HCT116 (cell line): Measurements from ENCODE around the gene TCP11L2. TPM values are rescaled to one million over a fixed set of nuclear protein-coding genes. Genes with fewer than 3 reads are reported as not detected.

Experiments used
- ATAC-seq: fragments of 200-7000 bp; cut with Tn5 transposase; 2 replicates; pipeline ENCODE4 v1.9.1; 2020; ENCODE audit warnings: mild to moderate bottlenecking, moderate library complexity
- BruUV-seq: library from RNA; stranded (reverse); fragments of 400-500 nt; replicated peaks from 2 replicates; lab custom pipeline; 2021; lab: Mats Ljungman, UMichigan
- CTCF ChIA-PET: fragments of 300-600 bp; sonication (Branson Sonifier 250); formaldehyde crosslinking; loops from one replicate; lab custom pipeline; 2021; ENCODE audit warnings: antibody characterized with exemption; lab: Charles Lee
- POLR2A ChIA-PET: fragments of 300-600, 350-600 bp; sonication (Branson Sonifier 250); formaldehyde crosslinking; loops from one replicate; lab custom pipeline; 2021; ENCODE audit warnings: antibody characterized with exemption; lab: Charles Lee
- RAD21 ChIA-PET, 2 experiments: fragments of 300-600 bp; sonication (Branson Sonifier 250); formaldehyde crosslinking; loops; one replicate each; lab custom pipeline; 2023; ENCODE audit warnings: low total read pairs in 2 of 2; ENCODE audit not compliant: uncharacterized antibody in 2 of 2, unreplicated experiment in 2 of 2, low non-redundant PET in 1 of 2; lab: Charles Lee
- DNase-seq: peaks from one replicate; pipeline ENCODE4 v3.0.0-alpha.2; 2010; ENCODE audit warnings: low read depth, low spot score
- H2AFZ ChIP-seq: fragments of 200-600 bp; shearing (Covaris generic), sonication (generic); 2 replicates; pipeline ENCODE4 v1.6.1; 2017; ENCODE audit warnings: low read depth, mixed run types, mixed read lengths, antibody characterized with exemption, low read length; ENCODE audit not compliant: poor library complexity, severe bottlenecking
- H3K27ac ChIP-seq: 2 replicates; pipeline ENCODE4 v1.5.1; 2012; ENCODE audit warnings: low read depth, low read length
- H3K27me3 ChIP-seq: fragments of 200-600 bp; sonication (generic); 2 replicates; pipeline ENCODE4 v1.6.1; 2016; ENCODE audit warnings: mixed run types, low read length, mixed read lengths; ENCODE audit not compliant: insufficient read depth
- H3K36me3 ChIP-seq, 2 experiments: fragments of 200-500 bp in 1 of 2; fragments of 200-600 bp in 1 of 2; sonication (Bioruptor generic) in 1 of 2; sonication (generic) in 1 of 2; 2 replicates each; pipeline versions ENCODE4 v1.5.1 to v1.6.1; 2014 to 2016; ENCODE audit warnings: low read length in 2 of 2, inconsistent platforms in 1 of 2, mixed read lengths in 1 of 2, mixed run types in 1 of 2; ENCODE audit not compliant: insufficient read depth in 2 of 2, control insufficient read depth in 1 of 2
- H3K4me1 ChIP-seq, 2 experiments: fragments of 200-600 bp in 1 of 2; sonication (generic) in 1 of 2; 2 replicates each; pipeline versions ENCODE4 v1.5.1 to v1.6.1; 2012 to 2017; ENCODE audit warnings: low read length in 2 of 2, inconsistent platforms in 1 of 2, mild to moderate bottlenecking in 1 of 2, mixed read lengths in 1 of 2, mixed run types in 1 of 2, moderate library complexity in 1 of 2; ENCODE audit not compliant: insufficient read depth in 2 of 2, control insufficient read depth in 1 of 2
- H3K4me2 ChIP-seq: fragments of 200-600 bp; sonication (generic); 2 replicates; pipeline ENCODE4 v1.6.1; 2017; ENCODE audit warnings: mixed run types, low read length, mixed read lengths
- H3K4me3 ChIP-seq, 2 experiments: fragments of 200-600 bp in 1 of 2; sonication (generic) in 1 of 2; replicated peaks in 1 of 2; 2 replicates each; pipeline ENCODE4 v1.5.1; 2011 to 2016; ENCODE audit warnings: low read length in 2 of 2, control low read depth in 1 of 2, low read depth in 1 of 2, mild to moderate bottlenecking in 1 of 2, mixed read lengths in 1 of 2, mixed run types in 1 of 2
- H3K79me2 ChIP-seq: fragments of 200-600 bp; sonication (generic); 2 replicates; pipeline ENCODE4 v1.6.1; 2017; ENCODE audit warnings: mild to moderate bottlenecking, mixed run types, low read length, moderate library complexity, mixed read lengths; ENCODE audit not compliant: insufficient read depth
- H3K9ac ChIP-seq: fragments of 200-600 bp; sonication (generic); 2 replicates; pipeline ENCODE4 v1.6.1; 2016; ENCODE audit warnings: low read length, mixed read lengths
- H3K9me2 ChIP-seq: fragments of 200-600 bp; sonication (generic), shearing (Covaris generic); 2 replicates; pipeline ENCODE4 v1.6.1; 2017; ENCODE audit warnings: mixed run types, mild to moderate bottlenecking, moderate library complexity; ENCODE audit not compliant: insufficient read depth
- H3K9me3 ChIP-seq, 2 experiments: fragments of 200-500 bp in 1 of 2; fragments of 200-600 bp in 1 of 2; sonication (Bioruptor generic) in 1 of 2; sonication (generic) in 1 of 2; 2 replicates each; pipeline ENCODE4 v1.6.1; 2014 to 2017; ENCODE audit warnings: low read length in 2 of 2, mixed read lengths in 2 of 2, inconsistent platforms in 1 of 2, low read depth in 1 of 2, mild to moderate bottlenecking in 1 of 2, mixed run types in 1 of 2, moderate library complexity in 1 of 2; ENCODE audit not compliant: control insufficient read depth in 1 of 2, insufficient read depth in 1 of 2
- H4K20me1 ChIP-seq: fragments of 200-600 bp; sonication (generic), shearing (Covaris generic); 2 replicates; pipeline ENCODE4 v1.6.1; 2017; ENCODE audit warnings: mixed run types, mild to moderate bottlenecking, moderate library complexity; ENCODE audit not compliant: insufficient read depth
- CBX3 ChIP-seq: IDR thresholded peaks from 2 replicates; pipeline ENCODE4 v1.6.1; 2012; ENCODE audit warnings: low read depth
- ELF1 ChIP-seq: IDR thresholded peaks from 2 replicates; pipeline ENCODE4 v1.6.1; 2012; ENCODE audit warnings: low read depth, borderline replicate concordance
- POLR2AphosphoS5 ChIP-seq: IDR thresholded peaks from 2 replicates; pipeline ENCODE4 v1.6.1; 2011; ENCODE audit warnings: mild to moderate bottlenecking, low read depth, low read length, moderate library complexity
- RAD21 ChIP-seq: IDR thresholded peaks from 2 replicates; pipeline ENCODE4 v1.6.1; 2012; ENCODE audit warnings: low read depth, mild to moderate bottlenecking
- SRF ChIP-seq: IDR thresholded peaks from 2 replicates; pipeline ENCODE4 v1.6.1; 2012; ENCODE audit warnings: low read depth
- intact Hi-C: fragments of 100-400 bp; cut with micrococcal nuclease; formaldehyde crosslinking; loops from 2 replicates; pipeline ENCODE4 v1.10.0; 2022
- total RNA-seq: library from RNA; stranded (reverse); gene quantifications from one replicate; pipeline ENCODE4 v1.2.1, GENCODE V29; 2021; ENCODE audit not compliant: unreplicated experiment
- TF ChIP-seq, protein P1 (sequence below), 3 experiments: fragments of 200-600 bp in 1 of 3; sonication (generic) in 1 of 3; IDR thresholded peaks in 2 of 3; conservative IDR thresholded peaks in 1 of 3; 2 replicates each; pipeline ENCODE4 v1.5.1; 2012 to 2017; ENCODE audit warnings: low read depth in 2 of 3, low read length in 2 of 3, antibody characterized with exemption in 1 of 3, borderline replicate concordance in 1 of 3, control low read depth in 1 of 3, mild to moderate bottlenecking in 1 of 3, mixed read lengths in 1 of 3, mixed run types in 1 of 3, moderate library complexity in 1 of 3; ENCODE audit not compliant: insufficient read depth in 1 of 3

Gene TCP11L2
- total RNA-seq, 1 experiment from 2014 or later: 14.4 TPM

DNA sequence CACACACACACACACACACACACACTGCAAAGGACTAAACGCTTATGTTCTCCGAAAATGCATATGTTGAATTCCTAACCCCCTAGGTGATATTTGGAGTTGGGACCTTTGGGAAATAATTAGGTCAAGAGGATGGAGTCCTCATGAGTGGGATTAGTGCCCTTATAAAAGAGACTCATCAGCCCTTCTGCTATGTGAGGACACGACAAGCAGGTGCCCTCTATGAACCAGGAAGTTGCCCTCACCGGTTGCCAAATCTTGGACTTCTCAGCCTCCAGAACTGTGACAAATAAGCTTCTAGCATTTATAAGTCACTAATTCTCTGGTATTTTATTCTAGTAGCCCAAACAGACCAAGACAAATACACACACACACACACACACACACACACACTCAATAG, 20.7 kb upstream of the TCP11L2 start:
- ChIA-PET POLR2A (interaction anchor here (1.3 kb wide), 1 partner anchor 55 kb away, joined by 4 read pairs; no protein-coding TSS in a partner anchor), RAD21 (interaction anchor here (1.1 to 1.5 kb wide), 2 partner anchors 55 kb away, joined by 7 to 10 read pairs; no protein-coding TSS in a partner anchor), CTCF (interaction anchor here (0.6 to 1.9 kb wide), 9 partner anchors 8 to 861 kb away, joined by 3 to 38 read pairs (median 5); partner anchors contain the start of gene POLR3B)
- no peak for TF ChIP-seq POLR2AphosphoS5
- Histone ChIP-seq H3K9ac (no peak overlapping the region), H3K4me2 (no peak overlapping the region), H4K20me1 (no peaks in the 10 kb centered on the region), H3K79me2 (no peaks in the 10 kb centered on the region), H3K4me3 (no peak overlapping the region), H2AFZ (peak overlapping the region; percentile 68), H3K9me2 (no peaks in the 10 kb centered on the region), H3K4me1 (no peaks in the 10 kb centered on the region; a peak in 1 of 4 replicates), H3K36me3 (no peaks in the 10 kb centered on the region), H3K27me3 (no peaks in the 10 kb centered on the region), H3K27ac (no peak overlapping the region), H3K9me3 (peaks cover 0 to 7% of the 10 kb centered on the region in 2 experiments; a peak in 1 of 4 replicates)
- intact Hi-C loops: loop anchor here (1.0 to 5.0 kb wide), 2 partner anchors 35 to 55 kb away; partner anchors contain the start of gene CKAP4
- no peak for ATAC-seq
- no peak for DNase-seq
- no TSS peak for BruUV-seq

DNA sequence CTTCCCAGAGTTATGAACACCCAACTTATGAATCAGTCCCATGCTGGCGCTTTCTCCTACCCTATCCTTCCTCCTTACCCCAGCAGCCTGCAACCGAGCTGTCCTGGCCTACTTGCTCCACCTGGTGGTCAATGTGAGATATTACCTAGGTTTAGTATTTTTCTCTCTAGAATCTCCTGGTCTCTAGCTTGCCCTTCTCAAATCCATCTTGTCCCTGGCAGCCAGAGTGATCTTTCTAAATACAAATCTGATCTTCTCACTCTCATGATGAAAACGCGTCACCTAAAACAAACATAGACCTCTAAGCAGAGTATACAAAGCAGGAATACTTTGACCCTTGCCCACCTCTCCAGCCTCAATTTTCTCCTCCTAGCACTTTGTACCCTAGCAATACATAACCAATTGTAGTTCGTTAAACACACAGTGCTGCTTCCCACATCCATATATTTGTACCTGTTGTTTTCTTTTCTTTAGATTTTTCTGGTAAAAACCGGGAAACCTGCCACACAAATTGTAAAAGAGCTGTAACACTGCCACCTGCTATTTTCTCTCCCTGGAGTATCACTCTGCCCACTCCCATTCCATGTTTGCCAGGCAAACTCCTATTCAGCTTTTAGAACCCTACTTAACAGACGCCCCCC, 20.0 kb upstream of the TCP11L2 start:
- no peak for TF ChIP-seq ELF1
- TF ChIP-seq SRF: no peak
- TF ChIP-seq CBX3: peak; percentile 89; the same call in 1 of the 2 replicates
- TF ChIP-seq, protein P1, sequence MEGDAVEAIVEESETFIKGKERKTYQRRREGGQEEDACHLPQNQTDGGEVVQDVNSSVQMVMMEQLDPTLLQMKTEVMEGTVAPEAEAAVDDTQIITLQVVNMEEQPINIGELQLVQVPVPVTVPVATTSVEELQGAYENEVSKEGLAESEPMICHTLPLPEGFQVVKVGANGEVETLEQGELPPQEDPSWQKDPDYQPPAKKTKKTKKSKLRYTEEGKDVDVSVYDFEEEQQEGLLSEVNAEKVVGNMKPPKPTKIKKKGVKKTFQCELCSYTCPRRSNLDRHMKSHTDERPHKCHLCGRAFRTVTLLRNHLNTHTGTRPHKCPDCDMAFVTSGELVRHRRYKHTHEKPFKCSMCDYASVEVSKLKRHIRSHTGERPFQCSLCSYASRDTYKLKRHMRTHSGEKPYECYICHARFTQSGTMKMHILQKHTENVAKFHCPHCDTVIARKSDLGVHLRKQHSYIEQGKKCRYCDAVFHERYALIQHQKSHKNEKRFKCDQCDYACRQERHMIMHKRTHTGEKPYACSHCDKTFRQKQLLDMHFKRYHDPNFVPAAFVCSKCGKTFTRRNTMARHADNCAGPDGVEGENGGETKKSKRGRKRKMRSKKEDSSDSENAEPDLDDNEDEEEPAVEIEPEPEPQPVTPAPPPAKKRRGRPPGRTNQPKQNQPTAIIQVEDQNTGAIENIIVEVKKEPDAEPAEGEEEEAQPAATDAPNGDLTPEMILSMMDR (IDR thresholded peaks at IDR 0.05 in 2 of 3, conservative IDR thresholded peaks at IDR 0.05 in 1 of 3; ENCODE audit: borderline replicate concordance in 1 of 3, insufficient read depth in 1 of 3, low read depth in 2 of 3, low read length in 2 of 3): peak; percentile 70 to 86 (median 83)
- peak; percentile 89 for TF ChIP-seq RAD21
- ChIA-PET RAD21 (interaction anchor here (1.1 to 1.5 kb wide), 2 partner anchors 56 kb away, joined by 7 to 10 read pairs; no protein-coding TSS in a partner anchor), CTCF (interaction anchor here (0.7 to 1.9 kb wide), 12 partner anchors 9 to 862 kb away, joined by 3 to 38 read pairs (median 4); partner anchors contain the start of gene POLR3B), POLR2A (interaction anchor here (1.0 to 1.3 kb wide), 2 partner anchors 31 to 56 kb away, joined by 3 to 4 read pairs; no protein-coding TSS in a partner anchor)
- Histone ChIP-seq H3K27me3 (no peaks in the 10 kb centered on the region), H3K9me2 (no peaks in the 10 kb centered on the region), H3K9me3 (peaks cover 0 to 7% of the 10 kb centered on the region in 2 experiments; a peak in 1 of 4 replicates), H3K79me2 (no peaks in the 10 kb centered on the region), H3K36me3 (no peaks in the 10 kb centered on the region), H3K4me2 (no peak overlapping the region), H3K27ac (no peak overlapping the region), H3K4me3 (no peak overlapping the region), H3K4me1 (peaks cover under 1 to 3% of the 10 kb centered on the region in 2 experiments; a peak in 3 of 4 replicates), H2AFZ (peak overlapping the region; percentile 68), H4K20me1 (no peaks in the 10 kb centered on the region), H3K9ac (no peak overlapping the region)
- peak; percentile 94 for ATAC-seq
- no TSS peak for BruUV-seq
- intact Hi-C loops: loop anchor here (1.0 to 5.0 kb wide), 2 partner anchors 35 to 55 kb away; partner anchors contain the start of gene CKAP4
- DNase-seq: peak; percentile 67
